Left renal cortex interstitium (tissue), 4 donors: ENCODE measurements around the gene CBX5. TPM values are rescaled to one million over a fixed set of nuclear protein-coding genes. Genes with fewer than 3 reads are reported as not detected.

Experiments used
- polyA plus RNA-seq, 4 donors: library from polyadenylated mRNA; unstranded; fragments of 120-200 nt; gene quantifications; one replicate each; pipeline ENCODE4 v1.2.1, GENCODE V29; 2013; ENCODE audit not compliant: insufficient read length in 4 of 4

The CBX5 gene
- polyA plus RNA-seq, 4 donors, result 106 to 135 (median 121) TPM

Other genes with a start within 250 kb of the CBX5 start
- 1 to 10 TPM in 3 of 4 donors, under 1 TPM in 1; 0.97 to 5.7 (median 2.7) TPM for gene HOXC5, start 247.1 kb downstream of the CBX5 start, polyA plus RNA-seq
- 10 to 100 TPM; 36.1 to 74.3 (median 62.0) TPM for gene HOXC4, start 226.3 kb downstream of the CBX5 start, polyA plus RNA-seq
- 10 to 100 TPM; 30.8 to 43.3 (median 37.1) TPM for gene SMUG1, start 91.1 kb downstream of the CBX5 start, polyA plus RNA-seq
- gene HNRNPA1, start 604 bp upstream of the CBX5 start, polyA plus RNA-seq, result 1,000 to 10,000 TPM; 3,115 to 3,766 (median 3,436) TPM
- 1 to 10 TPM; 2.2 to 4.5 (median 2.7) TPM for gene NFE2, start 20.9 kb upstream of the CBX5 start, polyA plus RNA-seq
- 100 to 1,000 TPM; 184 to 242 (median 222) TPM for gene COPZ1, start 45.0 kb upstream of the CBX5 start, polyA plus RNA-seq
- gene GPR84, start 84.4 kb upstream of the CBX5 start, polyA plus RNA-seq, result under 1 TPM in 3 of 4 donors, not detected in 1; 0.18 to 0.24 (median 0.24) TPM
- 10 to 100 TPM in 3 of 4 donors, 1 to 10 TPM in 1; 8.6 to 16.2 (median 13.3) TPM for gene ZNF385A, start 104.6 kb upstream of the CBX5 start, polyA plus RNA-seq
- gene ITGA5, start 139.1 kb upstream of the CBX5 start, polyA plus RNA-seq, result 10 to 100 TPM; 39.9 to 44.2 (median 43.7) TPM
- under 1 TPM in 1 of 4 donors, not detected in 3; 0.22 TPM for gene GTSF1, start 193.5 kb upstream of the CBX5 start, polyA plus RNA-seq
- gene NCKAP1L, start 217.6 kb upstream of the CBX5 start, polyA plus RNA-seq, result 1 to 10 TPM; 2.9 to 3.7 (median 3.4) TPM